ENCODE results near the gene STX1B.

DNA sequence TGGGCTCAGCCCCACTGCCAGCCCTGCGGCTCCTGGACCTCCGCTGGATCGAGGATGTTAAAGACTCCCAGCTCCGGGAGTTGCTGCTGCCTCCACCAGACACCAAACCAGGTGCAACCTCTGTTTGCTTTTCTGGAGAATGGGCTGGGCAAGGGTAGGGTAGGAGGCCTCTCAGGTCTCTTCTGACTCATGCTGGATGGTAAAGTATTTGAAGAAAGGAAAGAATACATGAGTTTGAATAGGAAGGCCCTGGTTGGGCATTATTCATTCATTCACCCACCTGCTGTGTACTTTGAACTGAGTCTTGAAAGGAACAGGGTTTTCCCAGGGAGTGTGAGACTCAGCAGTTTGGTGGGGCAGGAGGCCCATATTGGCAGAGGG, 68.0 kb downstream of the STX1B start:
- TF ChIP-seq CTCF (IDR thresholded peaks at IDR 0.05), result no peak
- no peak for TF ChIP-seq POLR2A (IDR thresholded peaks at IDR 0.05)
